GM12874 (cell line): ENCODE data around the gene ZNF598.

Source experiments
- CTCF ChIP-seq: IDR thresholded peaks from 2 replicates; pipeline ENCODE4 v1.5.1; 2011; ENCODE audit warnings: low read depth, mild to moderate bottlenecking, control low read depth, low read length, moderate library complexity; ENCODE audit not compliant: insufficient read depth

ZNF598 gene

DNA sequence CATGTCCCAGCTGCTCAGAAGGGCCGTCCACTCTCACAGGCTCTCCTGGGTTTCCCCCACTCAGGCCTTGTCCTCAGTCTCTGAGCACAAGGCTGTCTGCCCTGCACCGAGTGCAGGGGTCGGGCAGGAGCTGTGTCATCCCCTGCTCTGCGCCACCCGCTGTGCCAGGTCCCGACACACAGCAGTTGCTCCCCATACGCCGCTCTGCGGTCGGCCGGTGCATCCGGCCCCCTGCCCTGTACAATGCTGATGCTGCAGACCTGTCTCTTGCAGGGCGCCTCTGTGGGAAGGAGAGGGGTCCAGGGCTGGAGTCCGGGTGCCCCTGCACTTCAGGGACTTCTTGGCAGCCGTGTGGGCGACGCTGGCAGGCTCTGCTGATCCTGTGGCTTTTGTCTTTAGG, 44.3 kb upstream of the ZNF598 start:
- TF ChIP-seq CTCF: no peak

- TF ChIP-seq CTCF: no peak
Measured at GRCh38 chr16:2053211-2053610, 43.6 kb upstream of the ZNF598 start.

DNA sequence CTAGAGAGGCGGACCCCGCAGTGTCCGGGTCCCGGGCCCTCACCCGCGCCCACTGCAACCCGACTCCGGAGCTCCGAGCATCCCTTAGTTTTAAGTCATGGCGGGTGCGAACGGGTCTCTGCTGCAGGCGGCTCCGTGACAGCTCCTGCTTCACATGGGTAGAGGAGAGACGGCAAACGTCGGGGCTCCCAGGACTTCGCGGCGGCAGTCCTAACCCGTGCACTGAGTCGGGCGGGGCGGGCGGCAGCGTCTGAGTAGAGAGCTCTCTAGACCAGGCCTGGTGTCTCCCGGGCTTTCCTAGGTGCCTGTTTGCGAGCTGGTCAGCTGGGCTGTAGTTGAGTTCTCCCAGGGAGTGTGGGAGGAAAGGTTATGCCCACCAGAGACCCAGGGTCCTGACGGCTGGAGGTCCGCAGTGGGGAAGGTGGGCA, 38.5 kb upstream of the ZNF598 start:
- no peak for TF ChIP-seq CTCF

DNA sequence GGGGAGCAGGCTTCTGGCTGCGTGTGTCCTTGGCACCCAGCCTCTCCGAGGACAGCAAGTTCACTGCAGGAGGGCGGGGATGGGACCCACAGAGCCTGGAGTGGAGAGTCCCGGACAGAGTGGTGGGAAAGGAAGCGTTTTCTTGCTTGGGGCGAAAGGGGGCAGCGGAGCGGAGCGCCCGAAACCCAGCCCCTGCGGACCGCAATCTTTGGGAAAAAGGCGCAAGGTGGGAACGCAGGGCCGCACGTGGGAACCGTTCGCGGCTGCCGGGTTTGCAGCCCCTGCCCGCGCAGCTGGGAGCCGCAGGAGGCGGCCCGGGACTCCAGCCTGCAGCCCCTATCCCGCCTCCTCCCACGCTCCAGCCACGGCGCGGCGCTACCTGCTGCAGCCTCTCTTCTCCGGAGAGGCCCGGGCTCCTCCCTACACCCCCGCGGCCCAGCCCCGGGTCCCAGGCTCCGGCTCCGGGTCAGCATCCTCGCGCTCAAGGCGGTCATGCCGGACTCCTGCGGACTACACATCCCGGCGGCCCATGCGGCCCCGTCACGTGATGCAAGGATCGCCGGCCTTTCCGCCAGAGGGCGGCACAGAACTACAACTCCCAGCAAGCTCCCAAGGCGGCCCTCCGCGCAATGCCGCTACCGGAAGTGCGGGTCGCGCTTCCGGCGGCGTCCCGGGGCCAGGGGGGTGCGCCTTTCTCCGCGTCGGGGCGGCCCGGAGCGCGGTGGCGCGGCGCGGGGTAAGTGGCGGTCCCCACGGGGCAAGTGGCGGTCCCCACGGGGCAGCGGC, 37.9 kb upstream of the ZNF598 start, which contains the start of the genes NTHL1 and TSC2:
NTHL1 (minus strand) TSS at position 505 of the 786 bp plus-strand sequence; CDS start at position 494, 11 bp downstream.
TSC2 (plus strand) TSS at position 656 of the 786 bp plus-strand sequence. CDS start 631 bp downstream, outside the sequence.
- TF ChIP-seq CTCF: peak; percentile 7; the same call in 1 of the 2 replicates

- TF ChIP-seq CTCF: no peak
Measured at GRCh38 chr16:2046893-2047329, 37.3 kb upstream of the ZNF598 start.

- no peak for TF ChIP-seq CTCF
Measured at GRCh38 chr16:2045965-2046892, 36.6 kb upstream of the ZNF598 start.

- TF ChIP-seq CTCF: no peak
Measured at GRCh38 chr16:2044541-2044940, 34.9 kb upstream of the ZNF598 start.
